Measurements from ENCODE around the gene ARSA. TPM values are rescaled to one million over a fixed set of nuclear protein-coding genes. Genes with fewer than 3 reads are reported as not detected.
A peak's percentile ranks its signal among the peaks of the same experiment; 100 is the strongest.

ARSA gene
- total RNA-seq, 1 donor from 2014 or later = 44.2 TPM

DNA sequence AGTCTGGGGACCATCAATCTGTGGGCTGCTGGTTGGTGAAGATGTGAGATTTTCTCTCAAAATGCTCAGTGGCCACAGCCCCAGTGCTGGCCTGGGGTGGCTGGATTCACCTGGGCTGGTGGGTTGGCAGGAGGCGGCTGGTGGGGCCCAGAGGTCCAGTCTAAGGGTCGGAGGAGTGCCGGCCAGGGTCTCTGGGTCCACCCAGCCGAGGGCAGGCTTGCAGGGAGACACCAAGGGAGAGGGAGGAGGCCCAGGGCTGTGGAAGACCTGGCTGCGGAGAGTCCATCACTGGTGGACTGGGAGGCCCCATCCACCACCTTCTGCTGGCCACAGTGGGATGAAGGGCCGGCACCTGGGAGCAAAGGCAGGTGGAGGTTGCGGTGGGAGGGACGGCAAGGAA is 44.1 kb upstream of the ARSA start:
- intact Hi-C loops (cut with DNase I) = no loop called here
- Histone ChIP-seq H3K4me1 (peaks cover 18% of the 10 kb centered on the region), H3K36me3 (no peaks in the 10 kb centered on the region), H3K4me3 (peak overlapping the region in 1 of 2 donors; percentile 37), H3K9me3 (no peaks in the 10 kb centered on the region), H3K27me3 (peaks cover 6% of the 10 kb centered on the region), H3K27ac (no peak overlapping the region)
- no peak for DNase-seq (ENCODE audit: extremely low spot score in 2 of 2)
- TF ChIP-seq, protein P1, sequence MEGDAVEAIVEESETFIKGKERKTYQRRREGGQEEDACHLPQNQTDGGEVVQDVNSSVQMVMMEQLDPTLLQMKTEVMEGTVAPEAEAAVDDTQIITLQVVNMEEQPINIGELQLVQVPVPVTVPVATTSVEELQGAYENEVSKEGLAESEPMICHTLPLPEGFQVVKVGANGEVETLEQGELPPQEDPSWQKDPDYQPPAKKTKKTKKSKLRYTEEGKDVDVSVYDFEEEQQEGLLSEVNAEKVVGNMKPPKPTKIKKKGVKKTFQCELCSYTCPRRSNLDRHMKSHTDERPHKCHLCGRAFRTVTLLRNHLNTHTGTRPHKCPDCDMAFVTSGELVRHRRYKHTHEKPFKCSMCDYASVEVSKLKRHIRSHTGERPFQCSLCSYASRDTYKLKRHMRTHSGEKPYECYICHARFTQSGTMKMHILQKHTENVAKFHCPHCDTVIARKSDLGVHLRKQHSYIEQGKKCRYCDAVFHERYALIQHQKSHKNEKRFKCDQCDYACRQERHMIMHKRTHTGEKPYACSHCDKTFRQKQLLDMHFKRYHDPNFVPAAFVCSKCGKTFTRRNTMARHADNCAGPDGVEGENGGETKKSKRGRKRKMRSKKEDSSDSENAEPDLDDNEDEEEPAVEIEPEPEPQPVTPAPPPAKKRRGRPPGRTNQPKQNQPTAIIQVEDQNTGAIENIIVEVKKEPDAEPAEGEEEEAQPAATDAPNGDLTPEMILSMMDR (IDR thresholded peaks at IDR 0.05) = no peak
- TF ChIP-seq POLR2A (IDR thresholded peaks at IDR 0.05) (no peak), POLR2AphosphoS5 (IDR thresholded peaks at IDR 0.05; ENCODE audit: insufficient read depth in 1 of 2, low read depth in 1 of 2) (no peak)

DNA sequence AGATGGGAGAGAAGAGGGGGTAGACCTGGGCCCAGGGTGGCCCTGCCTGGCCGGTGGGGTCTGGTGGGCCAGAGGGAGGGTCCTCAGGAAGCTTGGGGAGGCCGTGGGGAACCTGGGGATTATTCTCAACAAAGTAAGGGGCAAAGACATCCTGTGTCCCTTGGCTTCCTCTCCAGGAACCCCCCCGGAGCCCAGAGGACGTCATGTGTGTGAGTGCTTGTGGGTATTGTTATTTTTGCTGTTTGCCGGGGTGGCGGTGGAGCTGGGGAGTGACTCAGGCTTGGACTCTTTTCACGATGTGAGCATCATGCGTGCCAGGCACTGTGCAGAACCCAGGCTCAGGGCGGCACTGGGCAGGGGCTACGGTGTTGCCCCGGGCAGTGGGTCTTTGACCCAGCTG is 43.7 kb upstream of the ARSA start:
- H3K27ac ChIP-seq = no peak overlapping the region
- H3K27me3 ChIP-seq = peaks cover 6% of the 10 kb centered on the region
- H3K36me3 ChIP-seq = no peaks in the 10 kb centered on the region
- peaks cover 18% of the 10 kb centered on the region for H3K4me1 ChIP-seq
- H3K9me3 ChIP-seq = no peaks in the 10 kb centered on the region
- no peak overlapping the region for H3K4me3 ChIP-seq
- intact Hi-C loops (cut with DNase I) = no loop called here
- DNase-seq (ENCODE audit: extremely low spot score in 2 of 2) = no peak
- TF ChIP-seq, protein P1 (IDR thresholded peaks at IDR 0.05) = no peak
- no peak for TF ChIP-seq POLR2AphosphoS5 (IDR thresholded peaks at IDR 0.05; ENCODE audit: insufficient read depth in 1 of 2, low read depth in 1 of 2)
- TF ChIP-seq POLR2A (IDR thresholded peaks at IDR 0.05) = no peak

DNA sequence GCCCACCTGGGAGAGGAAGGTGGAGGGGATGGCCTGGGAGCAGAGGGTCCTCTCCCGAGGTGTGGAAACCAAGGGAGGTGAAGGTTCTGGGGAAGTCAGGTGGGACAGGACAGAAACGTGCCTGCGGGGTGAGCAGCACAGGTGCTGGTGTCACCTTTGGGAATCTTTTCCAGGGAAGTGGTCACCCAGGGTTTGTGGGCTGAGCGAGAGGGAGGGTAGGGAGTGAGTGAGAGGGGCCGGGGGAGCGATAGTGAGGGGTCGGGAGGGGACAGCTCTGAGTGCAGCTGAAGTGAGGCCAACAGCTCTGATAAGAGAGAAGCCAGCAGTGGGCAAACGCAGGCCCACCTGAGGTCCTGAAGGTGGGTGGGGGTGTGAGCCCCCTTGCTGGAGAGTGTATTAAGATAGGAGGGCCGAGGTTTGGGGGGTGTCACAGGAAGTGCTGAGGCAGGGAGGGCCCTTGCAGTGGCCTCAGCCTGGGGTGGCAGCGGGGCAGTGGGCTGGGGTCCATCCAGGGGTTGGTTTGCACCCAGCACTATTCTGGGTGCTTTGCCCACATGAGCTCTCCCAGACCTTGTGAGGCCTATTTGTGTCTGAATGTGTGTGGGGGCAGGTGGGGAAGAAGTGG is 43.1 kb upstream of the ARSA start:
- DNase-seq (ENCODE audit: extremely low spot score in 2 of 2) = no peak
- H3K9me3 ChIP-seq = no peaks in the 10 kb centered on the region
- H3K27me3 ChIP-seq = peaks cover 6% of the 10 kb centered on the region
- H3K4me1 ChIP-seq = peaks cover 18% of the 10 kb centered on the region
- H3K27ac ChIP-seq = no peak overlapping the region
- no peaks in the 10 kb centered on the region for H3K36me3 ChIP-seq
- intact Hi-C loops (cut with DNase I) = no loop called here
- H3K4me3 ChIP-seq = no peak overlapping the region
- no peak for TF ChIP-seq POLR2A (IDR thresholded peaks at IDR 0.05)
- no peak for TF ChIP-seq POLR2AphosphoS5 (IDR thresholded peaks at IDR 0.05; ENCODE audit: insufficient read depth in 1 of 2, low read depth in 1 of 2)
- TF ChIP-seq, protein P1 (IDR thresholded peaks at IDR 0.05) = no peak

DNA sequence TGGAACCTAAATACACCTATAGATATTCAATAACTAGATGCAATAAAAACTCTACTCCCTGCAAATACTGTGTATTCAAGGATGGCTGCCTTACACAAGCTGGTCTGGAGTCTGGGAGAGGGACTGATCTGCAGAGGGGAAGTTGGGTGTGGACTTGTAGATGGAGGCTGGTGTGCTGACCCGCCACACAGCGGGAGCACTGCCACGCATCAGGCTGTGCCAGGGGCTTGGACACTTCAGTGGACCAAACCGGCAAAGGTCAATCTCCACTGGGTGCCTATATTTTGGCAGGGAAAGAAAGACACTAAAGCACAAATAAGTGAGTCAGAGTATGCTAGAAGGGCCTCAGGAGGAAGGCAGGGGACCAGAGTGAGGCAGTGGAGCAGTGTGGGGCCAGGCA is 42.6 kb upstream of the ARSA start:
- Histone ChIP-seq H3K4me3 (no peak overlapping the region), H3K9me3 (no peaks in the 10 kb centered on the region), H3K27ac (no peak overlapping the region), H3K27me3 (peaks cover 6% of the 10 kb centered on the region), H3K4me1 (peaks cover 17% of the 10 kb centered on the region), H3K36me3 (no peaks in the 10 kb centered on the region)
- TF ChIP-seq POLR2AphosphoS5 (IDR thresholded peaks at IDR 0.05; ENCODE audit: insufficient read depth in 1 of 2, low read depth in 1 of 2) (no peak), POLR2A (IDR thresholded peaks at IDR 0.05) (no peak)
- TF ChIP-seq, protein P1 (IDR thresholded peaks at IDR 0.05) = no peak
- intact Hi-C loops (cut with DNase I) = no loop called here
- DNase-seq (ENCODE audit: extremely low spot score in 2 of 2) = no peak

DNA sequence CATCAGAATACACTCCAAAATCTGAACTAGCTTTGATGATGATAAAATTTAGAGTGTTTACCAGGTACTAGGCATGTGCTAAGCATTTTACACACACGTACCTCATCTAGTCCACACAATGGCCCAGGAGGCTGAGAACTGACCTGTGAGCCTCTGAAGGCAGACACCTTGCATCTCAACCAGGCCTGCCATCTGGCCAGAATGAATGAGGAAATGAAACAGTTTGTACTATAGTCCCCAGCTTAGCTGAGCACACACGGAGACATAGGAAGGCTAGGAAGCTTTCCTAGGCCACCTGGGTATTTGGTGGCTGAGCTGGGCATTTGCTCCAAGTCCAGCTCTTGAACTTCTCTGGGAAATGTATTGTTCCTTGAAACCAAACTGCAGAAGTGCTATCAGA is 37.8 kb upstream of the ARSA start:
- Histone ChIP-seq H3K9me3 (no peaks in the 10 kb centered on the region), H3K27ac (no peak overlapping the region), H3K4me1 (no peaks in the 10 kb centered on the region), H3K36me3 (no peaks in the 10 kb centered on the region), H3K4me3 (no peak overlapping the region), H3K27me3 (no peaks in the 10 kb centered on the region)
- no peak for TF ChIP-seq POLR2A (IDR thresholded peaks at IDR 0.05)
- no peak for TF ChIP-seq POLR2AphosphoS5 (IDR thresholded peaks at IDR 0.05; ENCODE audit: insufficient read depth in 1 of 2, low read depth in 1 of 2)
- TF ChIP-seq, protein P1 (IDR thresholded peaks at IDR 0.05) = no peak
- DNase-seq (ENCODE audit: extremely low spot score in 2 of 2) = no peak
- intact Hi-C loops (cut with DNase I) = no loop called here
